ENCODE measurements around the gene REX1BD. TPM values are rescaled to one million over a fixed set of nuclear protein-coding genes. Genes with fewer than 3 reads are reported as not detected.

The REX1BD gene
- total and polyA plus RNA-seq, 2 of the 13 experiments (the other 11 are each of a cell fraction or from before 2014, with no cell fraction given): 7.5 to 25.4 TPM

DNA sequence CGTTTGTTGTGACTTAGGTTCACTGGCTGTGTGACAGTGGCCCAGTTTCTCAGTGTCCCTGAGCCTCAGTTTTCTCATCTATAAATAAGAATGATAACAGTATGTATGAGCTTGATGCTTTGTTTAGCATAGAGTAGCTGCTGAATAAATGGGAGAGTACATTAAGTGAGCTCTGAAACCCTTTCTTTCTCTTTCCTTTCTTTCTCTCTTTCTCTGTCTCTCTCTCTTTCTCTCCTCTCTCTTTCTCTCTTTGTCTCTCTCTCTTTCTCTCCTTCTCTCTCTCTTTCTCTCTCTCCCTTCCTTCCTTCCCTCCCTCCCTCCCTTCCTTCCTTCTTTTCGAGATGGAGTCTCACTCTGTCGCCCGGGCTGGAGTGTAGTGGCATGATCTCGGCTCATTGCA lies 28.9 kb upstream of the REX1BD start:
- ChIA-PET CTCF (ENCODE audit: low intra/inter-chr PET ratio, low total read pairs) (no interaction called here), POLR2A (interaction anchor here (0.5 to 2.8 kb wide), 2 partner anchors 11 to 35 kb away, joined by 4 to 55 read pairs; partner anchors contain the start of gene UBA52)
- BruUV-seq (replicated peaks): no TSS peak
- Histone ChIP-seq H3K27me3 (ENCODE audit: control insufficient read depth in 1 of 2, insufficient read depth in 2 of 2, low read length in 2 of 2) (no peaks in the 10 kb centered on the region; a peak in 1 of 5 replicates), H3K79me2 (ENCODE audit: insufficient read depth, low read length) (peaks cover 21% of the 10 kb centered on the region), H3K9ac (ENCODE audit: insufficient read depth, low read depth, low read length) (no peak overlapping the region), H3K4me2 (ENCODE audit: low read depth, low read length) (0 out of 2 replicates have a peak overlapping the region, but pooled peaks have one; percentile 83), H3K4me1 (ENCODE audit: insufficient read depth, low read length) (peaks cover 28% of the 10 kb centered on the region), H4K20me1 (ENCODE audit: insufficient read depth, low read length) (no peaks in the 10 kb centered on the region), H3K36me3 (replicated peaks in 1 of 2; ENCODE audit: control insufficient read depth in 1 of 2, insufficient read depth in 2 of 2, low read length in 2 of 2) (peaks cover 8 to 25% of the 10 kb centered on the region in 2 experiments; a peak in 4 of 5 replicates), H3K4me3 (replicated peaks in 1 of 3; ENCODE audit: insufficient read depth in 1 of 3, low read depth in 2 of 3, low read length in 3 of 3) (no peak overlapping the region), H2AFZ (ENCODE audit: low read length) (no peak overlapping the region), H3K27ac (ENCODE audit: extremely low read length, insufficient read depth, low read length) (no peak overlapping the region), H3K9me3 (ENCODE audit: low read length) (no peaks in the 10 kb centered on the region)
- TF ChIP-seq TCF12 (IDR thresholded peaks at IDR 0.05) (no peak), TCF12 (CRISPR knock-in tag; IDR thresholded peaks at IDR 0.05) (no peak), NFIC (IDR thresholded peaks at IDR 0.05; ENCODE audit: low read length) (no peak), SRY (CRISPR knock-in tag; IDR thresholded peaks at IDR 0.05) (no peak), MAFG (CRISPR knock-in tag; IDR thresholded peaks at IDR 0.05) (no peak), ZFP36 (IDR thresholded peaks at IDR 0.05; ENCODE audit: borderline replicate concordance, low read depth, low read length, partially characterized antibody) (no peak), ZNF792 (CRISPR knock-in tag; IDR thresholded peaks at IDR 0.05) (no peak), CENPT (CRISPR knock-in tag; IDR thresholded peaks at IDR 0.05; ENCODE audit: low read depth) (no peak), KDM1A (CRISPR knock-in tag; IDR thresholded peaks at IDR 0.05) (no peak), ZKSCAN1 (IDR thresholded peaks at IDR 0.05; ENCODE audit: low read length) (no peak), STAT5B (CRISPR knock-in tag; IDR thresholded peaks at IDR 0.05) (no peak), ADNP (CRISPR knock-in tag; IDR thresholded peaks at IDR 0.05) (no peak), ZNF180 (CRISPR knock-in tag; IDR thresholded peaks at IDR 0.05; ENCODE audit: borderline replicate concordance, low read depth) (no peak), POLR2AphosphoS2 (IDR thresholded peaks at IDR 0.05; ENCODE audit: low read depth, low read length) (no peak), SETDB1 (CRISPR knock-in tag; IDR thresholded peaks at IDR 0.05; ENCODE audit: borderline replicate concordance) (no peak), RCOR2 (CRISPR knock-in tag; IDR thresholded peaks at IDR 0.05) (no peak), HIVEP1 (CRISPR knock-in tag; IDR thresholded peaks at IDR 0.05) (no peak)
- TF ChIP-seq, protein P1, sequence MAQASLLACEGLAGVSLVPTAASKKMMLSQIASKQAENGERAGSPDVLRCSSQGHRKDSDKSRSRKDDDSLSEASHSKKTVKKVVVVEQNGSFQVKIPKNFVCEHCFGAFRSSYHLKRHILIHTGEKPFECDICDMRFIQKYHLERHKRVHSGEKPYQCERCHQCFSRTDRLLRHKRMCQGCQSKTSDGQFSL (CRISPR knock-in tag; IDR thresholded peaks at IDR 0.05): no peak
- TF ChIP-seq, protein P2, sequence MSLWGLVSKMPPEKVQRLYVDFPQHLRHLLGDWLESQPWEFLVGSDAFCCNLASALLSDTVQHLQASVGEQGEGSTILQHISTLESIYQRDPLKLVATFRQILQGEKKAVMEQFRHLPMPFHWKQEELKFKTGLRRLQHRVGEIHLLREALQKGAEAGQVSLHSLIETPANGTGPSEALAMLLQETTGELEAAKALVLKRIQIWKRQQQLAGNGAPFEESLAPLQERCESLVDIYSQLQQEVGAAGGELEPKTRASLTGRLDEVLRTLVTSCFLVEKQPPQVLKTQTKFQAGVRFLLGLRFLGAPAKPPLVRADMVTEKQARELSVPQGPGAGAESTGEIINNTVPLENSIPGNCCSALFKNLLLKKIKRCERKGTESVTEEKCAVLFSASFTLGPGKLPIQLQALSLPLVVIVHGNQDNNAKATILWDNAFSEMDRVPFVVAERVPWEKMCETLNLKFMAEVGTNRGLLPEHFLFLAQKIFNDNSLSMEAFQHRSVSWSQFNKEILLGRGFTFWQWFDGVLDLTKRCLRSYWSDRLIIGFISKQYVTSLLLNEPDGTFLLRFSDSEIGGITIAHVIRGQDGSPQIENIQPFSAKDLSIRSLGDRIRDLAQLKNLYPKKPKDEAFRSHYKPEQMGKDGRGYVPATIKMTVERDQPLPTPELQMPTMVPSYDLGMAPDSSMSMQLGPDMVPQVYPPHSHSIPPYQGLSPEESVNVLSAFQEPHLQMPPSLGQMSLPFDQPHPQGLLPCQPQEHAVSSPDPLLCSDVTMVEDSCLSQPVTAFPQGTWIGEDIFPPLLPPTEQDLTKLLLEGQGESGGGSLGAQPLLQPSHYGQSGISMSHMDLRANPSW (CRISPR knock-in tag; IDR thresholded peaks at IDR 0.05; ENCODE audit: borderline replicate concordance): no peak
- FAIRE-seq (no peak), ATAC-seq (no peak), DNase-seq (ENCODE audit: low spot score) (no peak)
- in situ Hi-C loops (cut with HindIII; ENCODE audit: extremely low pct_ligation_motif_present, low pct_unique_long_range_greater_than_20kb): no loop called here
- 98% methylated on average over 5 of the region's 5 CpGs for WGBS (ENCODE audit: low lambda C conversion rate)
- intact Hi-C loops (cut with micrococcal nuclease; ENCODE audit: unreplicated experiment): no loop called here
